Prostate gland (tissue), 2 donors: Measurements from ENCODE around the gene MYBBP1A.

Experiments
- POLR2A ChIP-seq: fragments of 450-650 bp; IDR thresholded peaks from one replicate; pipeline ENCODE4 v1.6.1; 2016; ENCODE audit warnings: antibody characterized with exemption, mild to moderate bottlenecking
- POLR2AphosphoS5 ChIP-seq: sonication (generic); formaldehyde crosslinking; IDR thresholded peaks from one replicate; pipeline ENCODE4 v1.6.1; 2017; ENCODE audit warnings: antibody characterized with exemption
- TF ChIP-seq, protein P1 (sequence below), 4 experiments: fragments of 200-600 bp in 2 of 4; fragments of 450-650 bp in 2 of 4; sonication (generic) in 2 of 4; IDR thresholded peaks; 1 replicate in 3 of 4; 2 replicates in 1 of 4; pipeline ENCODE4 v1.5.1; 2016 to 2019; ENCODE audit warnings: antibody characterized with exemption in 4 of 4, mild to moderate bottlenecking in 2 of 4, moderate library complexity in 2 of 4

DNA sequence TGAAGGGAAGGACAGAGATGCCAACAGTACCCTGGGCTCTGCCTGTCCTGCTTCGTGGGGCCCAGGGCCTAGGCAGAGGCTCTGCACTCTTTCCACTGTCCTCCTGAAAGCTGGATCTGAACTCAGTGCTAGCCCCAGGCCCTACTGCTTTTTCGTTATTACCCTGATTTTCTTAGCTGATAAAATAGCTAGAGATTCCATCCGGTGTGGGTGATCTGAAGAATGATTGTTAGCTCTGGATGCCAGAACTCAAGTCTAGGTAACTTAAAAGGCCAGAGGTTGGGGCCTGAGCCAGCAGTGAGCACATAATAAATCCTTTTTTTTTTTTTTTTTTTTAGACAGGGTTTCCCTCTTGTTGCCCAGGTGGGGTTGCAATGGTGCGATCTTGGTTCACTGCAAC lies 1.8 kb upstream of the MYBBP1A start:
- TF ChIP-seq POLR2A (no peak), POLR2AphosphoS5 (no peak)
- TF ChIP-seq, protein P1, sequence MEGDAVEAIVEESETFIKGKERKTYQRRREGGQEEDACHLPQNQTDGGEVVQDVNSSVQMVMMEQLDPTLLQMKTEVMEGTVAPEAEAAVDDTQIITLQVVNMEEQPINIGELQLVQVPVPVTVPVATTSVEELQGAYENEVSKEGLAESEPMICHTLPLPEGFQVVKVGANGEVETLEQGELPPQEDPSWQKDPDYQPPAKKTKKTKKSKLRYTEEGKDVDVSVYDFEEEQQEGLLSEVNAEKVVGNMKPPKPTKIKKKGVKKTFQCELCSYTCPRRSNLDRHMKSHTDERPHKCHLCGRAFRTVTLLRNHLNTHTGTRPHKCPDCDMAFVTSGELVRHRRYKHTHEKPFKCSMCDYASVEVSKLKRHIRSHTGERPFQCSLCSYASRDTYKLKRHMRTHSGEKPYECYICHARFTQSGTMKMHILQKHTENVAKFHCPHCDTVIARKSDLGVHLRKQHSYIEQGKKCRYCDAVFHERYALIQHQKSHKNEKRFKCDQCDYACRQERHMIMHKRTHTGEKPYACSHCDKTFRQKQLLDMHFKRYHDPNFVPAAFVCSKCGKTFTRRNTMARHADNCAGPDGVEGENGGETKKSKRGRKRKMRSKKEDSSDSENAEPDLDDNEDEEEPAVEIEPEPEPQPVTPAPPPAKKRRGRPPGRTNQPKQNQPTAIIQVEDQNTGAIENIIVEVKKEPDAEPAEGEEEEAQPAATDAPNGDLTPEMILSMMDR (IDR thresholded peaks at IDR 0.05) = no peak
